ENCODE measurements around the gene SLX4IP.
A peak's percentile ranks its signal among the peaks of the same experiment; 100 is the strongest.

The SLX4IP gene

DNA sequence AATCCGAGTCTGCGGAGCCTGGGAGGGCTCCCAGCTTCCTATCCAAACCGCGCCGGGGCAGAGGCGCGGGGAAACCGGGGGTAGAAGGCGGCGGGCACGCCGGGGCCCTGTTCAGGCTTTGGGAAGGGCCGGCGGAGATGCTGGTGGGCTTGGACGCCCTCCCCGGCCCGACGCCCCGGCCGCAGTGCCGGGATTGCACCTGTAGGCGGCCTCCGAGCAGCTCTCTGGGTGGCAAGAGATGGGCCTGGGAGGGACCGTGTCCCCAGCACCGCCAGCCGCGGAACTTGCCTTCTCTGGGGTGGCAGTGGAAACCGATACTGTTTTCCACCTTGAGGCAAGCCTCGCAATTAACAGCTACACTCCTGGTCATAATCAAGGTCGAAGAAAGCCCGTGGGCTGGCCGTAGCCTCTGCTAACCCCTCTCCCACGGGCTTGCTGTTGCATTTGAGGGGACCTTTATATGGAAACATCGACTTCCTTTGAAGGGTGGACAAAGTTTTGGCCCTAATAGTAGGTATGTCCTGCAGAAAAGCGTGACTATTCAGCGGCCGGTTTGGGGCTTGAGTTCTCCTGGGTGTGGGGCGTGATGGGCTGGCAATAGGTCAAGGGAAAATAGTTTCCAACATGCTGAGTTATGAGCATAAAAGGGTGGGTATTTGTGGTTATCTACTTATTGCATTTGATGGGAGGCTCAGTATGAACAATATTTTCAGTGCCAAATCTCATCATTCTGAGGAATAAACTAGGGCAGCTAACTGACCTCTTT is 239.8 kb downstream of the SLX4IP start (continued):
- TF ChIP-seq ZNF600 (tag by site-specific recombination; IDR thresholded peaks at IDR 0.05) (peak; percentile 24; the same call in 1 of the 2 replicates), ZNF521 (tag by site-specific recombination; IDR thresholded peaks at IDR 0.05) (no peak)
- TF ChIP-seq, protein P1, sequence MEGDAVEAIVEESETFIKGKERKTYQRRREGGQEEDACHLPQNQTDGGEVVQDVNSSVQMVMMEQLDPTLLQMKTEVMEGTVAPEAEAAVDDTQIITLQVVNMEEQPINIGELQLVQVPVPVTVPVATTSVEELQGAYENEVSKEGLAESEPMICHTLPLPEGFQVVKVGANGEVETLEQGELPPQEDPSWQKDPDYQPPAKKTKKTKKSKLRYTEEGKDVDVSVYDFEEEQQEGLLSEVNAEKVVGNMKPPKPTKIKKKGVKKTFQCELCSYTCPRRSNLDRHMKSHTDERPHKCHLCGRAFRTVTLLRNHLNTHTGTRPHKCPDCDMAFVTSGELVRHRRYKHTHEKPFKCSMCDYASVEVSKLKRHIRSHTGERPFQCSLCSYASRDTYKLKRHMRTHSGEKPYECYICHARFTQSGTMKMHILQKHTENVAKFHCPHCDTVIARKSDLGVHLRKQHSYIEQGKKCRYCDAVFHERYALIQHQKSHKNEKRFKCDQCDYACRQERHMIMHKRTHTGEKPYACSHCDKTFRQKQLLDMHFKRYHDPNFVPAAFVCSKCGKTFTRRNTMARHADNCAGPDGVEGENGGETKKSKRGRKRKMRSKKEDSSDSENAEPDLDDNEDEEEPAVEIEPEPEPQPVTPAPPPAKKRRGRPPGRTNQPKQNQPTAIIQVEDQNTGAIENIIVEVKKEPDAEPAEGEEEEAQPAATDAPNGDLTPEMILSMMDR (tag by site-specific recombination; IDR thresholded peaks at IDR 0.05) = peak; percentile 73; the same call in 1 of the 2 replicates

DNA sequence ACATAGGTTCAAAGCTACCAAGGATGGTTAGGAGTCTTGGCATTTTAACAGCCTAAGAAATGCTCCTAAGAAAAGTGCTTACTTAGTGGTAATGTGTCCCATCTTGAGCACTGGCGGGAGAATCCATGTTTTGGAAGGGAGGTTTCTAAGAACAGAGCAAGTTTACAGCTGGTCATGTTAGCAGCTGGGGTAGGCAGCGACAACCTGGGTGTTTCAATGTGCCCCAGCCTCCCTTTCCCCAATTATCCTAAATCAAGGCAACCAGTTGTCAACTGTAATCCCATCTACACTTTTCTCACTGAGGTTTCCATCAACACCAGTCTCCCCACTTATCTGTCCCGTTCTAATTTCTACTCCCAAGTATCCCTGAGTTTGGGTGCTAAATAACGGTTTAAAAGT is 240.3 kb downstream of the SLX4IP start:
- no peaks in the 10 kb centered on the region for H3K36me3 ChIP-seq (ENCODE audit: control insufficient read depth in 2 of 2, insufficient read depth in 1 of 2, low read length in 2 of 2)
- no peak overlapping the region for H3K4me3 ChIP-seq (ENCODE audit: low read depth, low read length)
- peaks cover 13% of the 10 kb centered on the region for H3K4me1 ChIP-seq (ENCODE audit: control insufficient read depth, insufficient read depth, low read length)
- CTCF ChIA-PET = interaction anchor here (0.6 to 1.8 kb wide), 10 partner anchors 21 to 560 kb away, joined by 3 to 7 read pairs (median 4); no protein-coding TSS in a partner anchor
- H3K9me3 ChIP-seq (ENCODE audit: control insufficient read depth, insufficient read depth, low read depth, low read length) = no peaks in the 10 kb centered on the region
- TF ChIP-seq PRDM1 (tag by site-specific recombination; IDR thresholded peaks at IDR 0.05) (no peak), ZFP41 (tag by site-specific recombination; IDR thresholded peaks at IDR 0.05; ENCODE audit: borderline replicate concordance) (no peak), ZNF837 (tag by site-specific recombination; IDR thresholded peaks at IDR 0.05) (no peak), ZNF791 (tag by site-specific recombination; IDR thresholded peaks at IDR 0.05) (no peak), ZNF747 (tag by site-specific recombination; IDR thresholded peaks at IDR 0.05) (no peak), ZNF146 (tag by site-specific recombination; IDR thresholded peaks at IDR 0.05) (no peak), ZNF274 (IDR thresholded peaks at IDR 0.05; ENCODE audit: low read length) (no peak), ZNF274 (tag by site-specific recombination; IDR thresholded peaks at IDR 0.05; ENCODE audit: borderline replicate concordance) (no peak), SP3 (tag by site-specific recombination; IDR thresholded peaks at IDR 0.05) (no peak), ZNF571 (tag by site-specific recombination; IDR thresholded peaks at IDR 0.05) (no peak), ZNF426 (tag by site-specific recombination; IDR thresholded peaks at IDR 0.05) (no peak), MZF1 (tag by site-specific recombination; IDR thresholded peaks at IDR 0.05; ENCODE audit: borderline replicate concordance) (no peak), ZBTB1 (tag by site-specific recombination; IDR thresholded peaks at IDR 0.05) (no peak)
- TF ChIP-seq, protein P2, sequence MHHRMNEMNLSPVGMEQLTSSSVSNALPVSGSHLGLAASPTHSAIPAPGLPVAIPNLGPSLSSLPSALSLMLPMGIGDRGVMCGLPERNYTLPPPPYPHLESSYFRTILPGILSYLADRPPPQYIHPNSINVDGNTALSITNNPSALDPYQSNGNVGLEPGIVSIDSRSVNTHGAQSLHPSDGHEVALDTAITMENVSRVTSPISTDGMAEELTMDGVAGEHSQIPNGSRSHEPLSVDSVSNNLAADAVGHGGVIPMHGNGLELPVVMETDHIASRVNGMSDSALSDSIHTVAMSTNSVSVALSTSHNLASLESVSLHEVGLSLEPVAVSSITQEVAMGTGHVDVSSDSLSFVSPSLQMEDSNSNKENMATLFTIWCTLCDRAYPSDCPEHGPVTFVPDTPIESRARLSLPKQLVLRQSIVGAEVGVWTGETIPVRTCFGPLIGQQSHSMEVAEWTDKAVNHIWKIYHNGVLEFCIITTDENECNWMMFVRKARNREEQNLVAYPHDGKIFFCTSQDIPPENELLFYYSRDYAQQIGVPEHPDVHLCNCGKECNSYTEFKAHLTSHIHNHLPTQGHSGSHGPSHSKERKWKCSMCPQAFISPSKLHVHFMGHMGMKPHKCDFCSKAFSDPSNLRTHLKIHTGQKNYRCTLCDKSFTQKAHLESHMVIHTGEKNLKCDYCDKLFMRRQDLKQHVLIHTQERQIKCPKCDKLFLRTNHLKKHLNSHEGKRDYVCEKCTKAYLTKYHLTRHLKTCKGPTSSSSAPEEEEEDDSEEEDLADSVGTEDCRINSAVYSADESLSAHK (tag by site-specific recombination; IDR thresholded peaks at IDR 0.05) = peak; percentile 51; the same call in 1 of the 2 replicates
- TF ChIP-seq, protein P3, sequence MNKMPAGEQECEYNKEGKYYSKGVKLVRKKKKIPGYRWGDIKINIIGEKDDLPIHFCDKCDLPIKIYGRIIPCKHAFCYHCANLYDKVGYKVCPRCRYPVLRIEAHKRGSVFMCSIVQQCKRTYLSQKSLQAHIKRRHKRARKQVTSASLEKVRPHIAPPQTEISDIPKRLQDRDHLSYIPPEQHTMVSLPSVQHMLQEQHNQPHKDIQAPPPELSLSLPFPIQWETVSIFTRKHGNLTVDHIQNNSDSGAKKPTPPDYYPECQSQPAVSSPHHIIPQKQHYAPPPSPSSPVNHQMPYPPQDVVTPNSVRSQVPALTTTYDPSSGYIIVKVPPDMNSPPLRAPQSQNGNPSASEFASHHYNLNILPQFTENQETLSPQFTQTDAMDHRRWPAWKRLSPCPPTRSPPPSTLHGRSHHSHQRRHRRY (tag by site-specific recombination; IDR thresholded peaks at IDR 0.05) = no peak
- TF ChIP-seq, protein P4, sequence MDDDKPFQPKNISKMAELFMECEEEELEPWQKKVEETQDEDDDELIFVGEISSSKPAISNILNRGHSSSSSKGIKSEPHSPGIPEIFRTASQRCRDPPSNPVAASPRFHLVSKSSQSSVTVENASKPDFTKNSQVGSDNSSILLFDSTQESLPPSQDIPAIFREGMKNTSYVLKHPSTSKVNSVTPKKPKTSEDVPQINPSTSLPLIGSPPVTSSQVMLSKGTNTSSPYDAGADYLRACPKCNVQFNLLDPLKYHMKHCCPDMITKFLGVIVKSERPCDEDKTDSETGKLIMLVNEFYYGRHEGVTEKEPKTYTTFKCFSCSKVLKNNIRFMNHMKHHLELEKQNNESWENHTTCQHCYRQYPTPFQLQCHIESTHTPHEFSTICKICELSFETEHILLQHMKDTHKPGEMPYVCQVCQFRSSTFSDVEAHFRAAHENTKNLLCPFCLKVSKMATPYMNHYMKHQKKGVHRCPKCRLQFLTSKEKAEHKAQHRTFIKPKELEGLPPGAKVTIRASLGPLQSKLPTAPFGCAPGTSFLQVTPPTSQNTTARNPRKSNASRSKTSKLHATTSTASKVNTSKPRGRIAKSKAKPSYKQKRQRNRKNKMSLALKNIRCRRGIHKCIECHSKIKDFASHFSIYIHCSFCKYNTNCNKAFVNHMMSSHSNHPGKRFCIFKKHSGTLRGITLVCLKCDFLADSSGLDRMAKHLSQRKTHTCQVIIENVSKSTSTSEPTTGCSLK (tag by site-specific recombination; IDR thresholded peaks at IDR 0.05) = no peak
- TF ChIP-seq, protein P5, sequence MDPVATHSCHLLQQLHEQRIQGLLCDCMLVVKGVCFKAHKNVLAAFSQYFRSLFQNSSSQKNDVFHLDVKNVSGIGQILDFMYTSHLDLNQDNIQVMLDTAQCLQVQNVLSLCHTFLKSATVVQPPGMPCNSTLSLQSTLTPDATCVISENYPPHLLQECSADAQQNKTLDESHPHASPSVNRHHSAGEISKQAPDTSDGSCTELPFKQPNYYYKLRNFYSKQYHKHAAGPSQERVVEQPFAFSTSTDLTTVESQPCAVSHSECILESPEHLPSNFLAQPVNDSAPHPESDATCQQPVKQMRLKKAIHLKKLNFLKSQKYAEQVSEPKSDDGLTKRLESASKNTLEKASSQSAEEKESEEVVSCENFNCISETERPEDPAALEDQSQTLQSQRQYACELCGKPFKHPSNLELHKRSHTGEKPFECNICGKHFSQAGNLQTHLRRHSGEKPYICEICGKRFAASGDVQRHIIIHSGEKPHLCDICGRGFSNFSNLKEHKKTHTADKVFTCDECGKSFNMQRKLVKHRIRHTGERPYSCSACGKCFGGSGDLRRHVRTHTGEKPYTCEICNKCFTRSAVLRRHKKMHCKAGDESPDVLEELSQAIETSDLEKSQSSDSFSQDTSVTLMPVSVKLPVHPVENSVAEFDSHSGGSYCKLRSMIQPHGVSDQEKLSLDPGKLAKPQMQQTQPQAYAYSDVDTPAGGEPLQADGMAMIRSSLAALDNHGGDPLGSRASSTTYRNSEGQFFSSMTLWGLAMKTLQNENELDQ (tag by site-specific recombination; IDR thresholded peaks at IDR 0.05; ENCODE audit: low read depth) = no peak
- TF ChIP-seq, protein P6, sequence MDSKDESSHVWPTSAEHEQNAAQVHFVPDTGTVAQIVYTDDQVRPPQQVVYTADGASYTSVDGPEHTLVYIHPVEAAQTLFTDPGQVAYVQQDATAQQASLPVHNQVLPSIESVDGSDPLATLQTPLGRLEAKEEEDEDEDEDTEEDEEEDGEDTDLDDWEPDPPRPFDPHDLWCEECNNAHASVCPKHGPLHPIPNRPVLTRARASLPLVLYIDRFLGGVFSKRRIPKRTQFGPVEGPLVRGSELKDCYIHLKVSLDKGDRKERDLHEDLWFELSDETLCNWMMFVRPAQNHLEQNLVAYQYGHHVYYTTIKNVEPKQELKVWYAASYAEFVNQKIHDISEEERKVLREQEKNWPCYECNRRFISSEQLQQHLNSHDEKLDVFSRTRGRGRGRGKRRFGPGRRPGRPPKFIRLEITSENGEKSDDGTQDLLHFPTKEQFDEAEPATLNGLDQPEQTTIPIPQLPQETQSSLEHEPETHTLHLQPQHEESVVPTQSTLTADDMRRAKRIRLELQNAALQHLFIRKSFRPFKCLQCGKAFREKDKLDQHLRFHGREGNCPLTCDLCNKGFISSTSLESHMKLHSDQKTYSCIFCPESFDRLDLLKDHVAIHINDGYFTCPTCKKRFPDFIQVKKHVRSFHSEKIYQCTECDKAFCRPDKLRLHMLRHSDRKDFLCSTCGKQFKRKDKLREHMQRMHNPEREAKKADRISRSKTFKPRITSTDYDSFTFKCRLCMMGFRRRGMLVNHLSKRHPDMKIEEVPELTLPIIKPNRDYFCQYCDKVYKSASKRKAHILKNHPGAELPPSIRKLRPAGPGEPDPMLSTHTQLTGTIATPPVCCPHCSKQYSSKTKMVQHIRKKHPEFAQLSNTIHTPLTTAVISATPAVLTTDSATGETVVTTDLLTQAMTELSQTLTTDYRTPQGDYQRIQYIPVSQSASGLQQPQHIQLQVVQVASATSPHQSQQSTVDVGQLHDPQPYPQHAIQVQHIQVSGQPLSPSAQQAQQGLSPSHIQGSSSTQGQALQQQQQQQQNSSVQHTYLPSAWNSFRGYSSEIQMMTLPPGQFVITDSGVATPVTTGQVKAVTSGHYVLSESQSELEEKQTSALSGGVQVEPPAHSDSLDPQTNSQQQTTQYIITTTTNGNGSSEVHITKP (tag by site-specific recombination; IDR thresholded peaks at IDR 0.05) = peak; percentile 61; the same call in 1 of the 2 replicates
- no peak overlapping the region; the same call in 1 of the 2 replicates for H3K27ac ChIP-seq (ENCODE audit: extremely low read depth, low read depth, low read length)
- POLR2A ChIA-PET = interaction anchor here (2.1 to 2.7 kb wide), 2 partner anchors 8 to 247 kb away, joined by 14 to 17 read pairs; no protein-coding TSS in a partner anchor

Data from HEK293 (cell line).